Stimulated activated memory B cell treated with anti-CD40 and anti-IgM and Interleukin-4, amounts not matched to agents 10 μg/mL and 1 μg/mL and 100 μg/mL, for 72 hours (primary cell): ENCODE results near the gene SLC2A14.
"Not testable (repeated sequence)": the region's sequence is repeated elsewhere in the genome, so short reads cannot be mapped to it uniquely, and the experiment has no call there.

Experiments used
- ATAC-seq: fragments of 150-1000 bp; cut with Tn5 transposase; 2 replicates; pipeline ENCODE4 v1.10.0; 2021
- H3K27ac Mint-ChIP-seq: one replicate; pipeline ENCODE4 v1.8.0; 2022; ENCODE audit warnings: mild to moderate bottlenecking, mixed read lengths
- H3K27me3 Mint-ChIP-seq: one replicate; pipeline ENCODE4 v1.8.0; 2022; ENCODE audit warnings: mixed read lengths
- H3K36me3 Mint-ChIP-seq: one replicate; pipeline ENCODE4 v1.8.0; 2022; ENCODE audit warnings: mixed read lengths
- H3K4me1 Mint-ChIP-seq: one replicate; pipeline ENCODE4 v1.8.0; 2022; ENCODE audit warnings: mixed read lengths
- H3K4me3 Mint-ChIP-seq: one replicate; pipeline ENCODE4 v1.8.0; 2022; ENCODE audit warnings: mild to moderate bottlenecking, moderate library complexity, mixed read lengths
- H3K9me3 Mint-ChIP-seq: one replicate; pipeline ENCODE4 v1.8.0; 2022; ENCODE audit warnings: mixed read lengths

The SLC2A14 gene

GRCh38 chr12:7872566-7873319 lies at the start of gene SLC2A14:
SLC2A14 (minus strand) TSS chr12:7872915; CDS start chr12:7869880, 3,035 bp downstream.
- no peaks in the 10 kb centered on the region for H3K4me1 Mint-ChIP-seq
- no peak within 1 kb of the TSS for H3K27ac Mint-ChIP-seq
- H3K36me3 Mint-ChIP-seq = no peaks in the 10 kb centered on the region
- no peak for ATAC-seq
- H3K4me3 Mint-ChIP-seq = no peak within 1 kb of the TSS
- no peaks in the 10 kb centered on the region for H3K9me3 Mint-ChIP-seq
- peaks cover 46% of the 10 kb centered on the region for H3K27me3 Mint-ChIP-seq

- not testable (repeated sequence) for H3K27me3 Mint-ChIP-seq, H3K9me3 Mint-ChIP-seq
- peaks cover 68% of the 10 kb centered on the region for H3K36me3 Mint-ChIP-seq
Measured at GRCh38 chr12:7921181-7921580, 48.5 kb upstream of the SLC2A14 start.

GRCh38 chr12:7918268-7918590 lies 45.5 kb upstream of the SLC2A14 start:
- Mint-ChIP-seq H3K4me1 (peaks cover 19% of the 10 kb centered on the region), H3K36me3 (peaks cover 48% of the 10 kb centered on the region)
- not testable (repeated sequence) for H3K9me3 Mint-ChIP-seq, H3K4me3 Mint-ChIP-seq, ATAC-seq, H3K27ac Mint-ChIP-seq, H3K27me3 Mint-ChIP-seq

More at GRCh38 chr12:7921181-7921580, 48.5 kb upstream of the SLC2A14 start:
- H3K4me1 Mint-ChIP-seq = peaks cover 19% of the 10 kb centered on the region
- not testable (repeated sequence) for H3K4me3 Mint-ChIP-seq, ATAC-seq, H3K27ac Mint-ChIP-seq

GRCh38 chr12:7917392-7918267 lies 44.9 kb upstream of the SLC2A14 start:
- peaks cover 44% of the 10 kb centered on the region for H3K36me3 Mint-ChIP-seq
- no peaks in the 10 kb centered on the region for H3K27me3 Mint-ChIP-seq
- no peaks in the 10 kb centered on the region for H3K9me3 Mint-ChIP-seq
- H3K27ac Mint-ChIP-seq = no peak overlapping the region
- ATAC-seq = no peak
- peaks cover 19% of the 10 kb centered on the region for H3K4me1 Mint-ChIP-seq
- H3K4me3 Mint-ChIP-seq = no peak overlapping the region

GRCh38 chr12:7916936-7917335 lies 44.2 kb upstream of the SLC2A14 start:
- peaks cover 19% of the 10 kb centered on the region for H3K4me1 Mint-ChIP-seq
- no peaks in the 10 kb centered on the region for H3K27me3 Mint-ChIP-seq
- no peaks in the 10 kb centered on the region for H3K9me3 Mint-ChIP-seq
- no peak for ATAC-seq
- peaks cover 40% of the 10 kb centered on the region for H3K36me3 Mint-ChIP-seq
- no peak overlapping the region for H3K27ac Mint-ChIP-seq
- no peak overlapping the region for H3K4me3 Mint-ChIP-seq

- H3K4me1 Mint-ChIP-seq = peaks cover 11% of the 10 kb centered on the region
- no peak overlapping the region for H3K27ac Mint-ChIP-seq
- H3K36me3 Mint-ChIP-seq = peaks cover 30% of the 10 kb centered on the region
- no peaks in the 10 kb centered on the region for H3K9me3 Mint-ChIP-seq
- no peak for ATAC-seq
- H3K4me3 Mint-ChIP-seq = no peak overlapping the region
- H3K27me3 Mint-ChIP-seq = no peaks in the 10 kb centered on the region
Measured at GRCh38 chr12:7915661-7916403, 43.1 kb upstream of the SLC2A14 start.

- H3K4me3 Mint-ChIP-seq, H3K36me3 Mint-ChIP-seq, H3K27ac Mint-ChIP-seq, ATAC-seq, H3K9me3 Mint-ChIP-seq, H3K4me1 Mint-ChIP-seq, H3K27me3 Mint-ChIP-seq: not testable (repeated sequence)
Measured at GRCh38 chr12:7910106-7910505, 37.4 kb upstream of the SLC2A14 start.

GRCh38 chr12:7907009-7907408 lies 34.3 kb upstream of the SLC2A14 start:
- no peak overlapping the region for H3K4me3 Mint-ChIP-seq
- H3K9me3 Mint-ChIP-seq = no peaks in the 10 kb centered on the region
- no peak for ATAC-seq
- H3K27me3 Mint-ChIP-seq = no peaks in the 10 kb centered on the region
- no peaks in the 10 kb centered on the region for H3K4me1 Mint-ChIP-seq
- H3K36me3 Mint-ChIP-seq = no peaks in the 10 kb centered on the region
- no peak overlapping the region for H3K27ac Mint-ChIP-seq

- not testable (repeated sequence) for H3K4me3 Mint-ChIP-seq, H3K36me3 Mint-ChIP-seq, H3K9me3 Mint-ChIP-seq, H3K27me3 Mint-ChIP-seq, ATAC-seq, H3K4me1 Mint-ChIP-seq, H3K27ac Mint-ChIP-seq
Measured at GRCh38 chr12:7906303-7906702, 33.6 kb upstream of the SLC2A14 start.

GRCh38 chr12:7905600-7906125 lies 32.9 kb upstream of the SLC2A14 start:
- H3K27ac Mint-ChIP-seq, H3K4me1 Mint-ChIP-seq: not testable (repeated sequence)

GRCh38 chr12:7905071-7905470 lies 32.4 kb upstream of the SLC2A14 start:
- no peaks in the 10 kb centered on the region for H3K36me3 Mint-ChIP-seq
- no peak overlapping the region for H3K27ac Mint-ChIP-seq
- ATAC-seq = no peak
- no peaks in the 10 kb centered on the region for H3K4me1 Mint-ChIP-seq
- H3K9me3 Mint-ChIP-seq = no peaks in the 10 kb centered on the region
- no peaks in the 10 kb centered on the region for H3K27me3 Mint-ChIP-seq
- H3K4me3 Mint-ChIP-seq = no peak overlapping the region

More at GRCh38 chr12:7905600-7906125, 32.9 kb upstream of the SLC2A14 start:
- H3K9me3 Mint-ChIP-seq, H3K27me3 Mint-ChIP-seq, H3K36me3 Mint-ChIP-seq, H3K4me3 Mint-ChIP-seq, ATAC-seq: not testable (repeated sequence)

GRCh38 chr12:7902416-7902815 lies 29.7 kb upstream of the SLC2A14 start:
- not testable (repeated sequence) for H3K27ac Mint-ChIP-seq, H3K4me1 Mint-ChIP-seq, ATAC-seq, H3K9me3 Mint-ChIP-seq, H3K27me3 Mint-ChIP-seq, H3K4me3 Mint-ChIP-seq, H3K36me3 Mint-ChIP-seq

- no peaks in the 10 kb centered on the region for H3K4me1 Mint-ChIP-seq
- ATAC-seq = no peak
- H3K4me3 Mint-ChIP-seq = no peak overlapping the region
- H3K9me3 Mint-ChIP-seq = no peaks in the 10 kb centered on the region
- H3K36me3 Mint-ChIP-seq = no peaks in the 10 kb centered on the region
- no peaks in the 10 kb centered on the region for H3K27me3 Mint-ChIP-seq
- no peak overlapping the region for H3K27ac Mint-ChIP-seq
Measured at GRCh38 chr12:7899755-7900154, 27.0 kb upstream of the SLC2A14 start.

GRCh38 chr12:7896726-7897125 lies 24.0 kb upstream of the SLC2A14 start:
- H3K9me3 Mint-ChIP-seq, H3K36me3 Mint-ChIP-seq, H3K27ac Mint-ChIP-seq, ATAC-seq, H3K4me3 Mint-ChIP-seq, H3K4me1 Mint-ChIP-seq: not testable (repeated sequence)
- H3K27me3 Mint-ChIP-seq = peaks cover 11% of the 10 kb centered on the region
